GM04503 (cell line): ENCODE measurements around the gene ACP6.
"Not testable (repeated sequence)": the region's sequence is repeated elsewhere in the genome, so short reads cannot be mapped to it uniquely, and the experiment has no call there.

Source experiments
- DNase-seq: peaks from one replicate; pipeline ENCODE4 v3.0.0-alpha.2; 2012; ENCODE audit warnings: low read depth

The ACP6 gene

GRCh38 chr1:147670319-147671001, at the start of gene ACP6:
ACP6 (minus strand) TSS chr1:147670524; CDS start chr1:147670048, 476 bp downstream.
- DNase-seq = peak; percentile 57

DNA sequence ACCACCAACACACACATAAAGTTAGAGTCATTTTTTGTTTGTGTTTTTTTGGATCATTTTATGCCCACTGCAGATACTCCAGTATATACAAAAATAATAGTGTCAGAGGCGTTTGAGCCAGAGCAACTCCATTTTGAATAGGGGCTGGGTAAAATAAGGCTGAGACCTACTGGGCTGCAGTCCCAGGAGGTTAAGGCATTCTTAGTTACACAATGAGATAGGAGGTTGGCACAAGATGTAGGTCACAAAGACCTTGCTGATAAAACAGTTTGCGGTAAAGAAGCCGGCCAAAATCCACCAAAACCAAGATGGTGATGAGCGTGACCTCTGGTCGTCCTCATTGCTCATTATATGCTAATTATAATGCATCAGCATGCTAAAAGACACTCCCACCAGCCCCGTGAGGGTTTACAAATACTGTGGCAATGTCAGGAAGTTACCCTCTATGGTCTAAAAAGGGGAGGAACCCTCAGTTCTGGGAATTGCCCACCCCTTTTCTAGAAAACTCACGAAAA, 49.4 kb upstream of the ACP6 start:
- DNase-seq = no peak

GRCh38 chr1:147719029-147719698, 48.8 kb upstream of the ACP6 start:
- DNase-seq = no peak

GRCh38 chr1:147717706-147718097, 47.4 kb upstream of the ACP6 start:
- no peak for DNase-seq

DNA sequence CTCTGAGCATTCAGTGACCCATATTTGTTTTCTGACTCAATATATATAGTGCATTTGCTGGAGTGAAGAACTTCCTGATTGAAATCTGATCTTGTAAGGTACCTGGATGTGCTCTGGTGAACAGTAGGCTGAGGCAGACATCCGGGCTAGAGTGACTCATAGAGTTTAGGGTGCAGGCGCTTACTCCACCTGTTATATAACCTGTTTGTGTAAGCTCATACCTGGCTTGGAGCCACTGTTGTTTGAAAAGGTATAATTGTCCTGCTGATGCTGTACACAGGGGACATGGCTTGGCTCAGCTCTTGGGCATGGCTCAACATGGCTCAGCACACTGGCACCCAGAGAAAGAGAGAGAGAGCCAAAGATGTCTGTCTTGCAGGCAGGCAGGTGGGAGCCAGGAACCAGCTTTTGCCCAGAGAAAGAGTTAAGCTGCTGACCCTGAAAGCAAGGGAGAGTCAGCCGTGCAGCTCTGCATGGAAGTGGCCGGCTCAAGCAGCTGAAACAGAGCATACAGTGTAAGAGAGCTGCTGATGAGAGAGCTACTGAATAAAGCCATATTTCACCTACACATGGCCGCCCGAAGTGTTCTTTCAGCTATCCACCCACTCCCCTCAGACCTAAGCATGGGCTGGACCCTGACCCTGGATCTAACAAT, 46.9 kb upstream of the ACP6 start:
- no peak for DNase-seq

GRCh38 chr1:147712605-147713004, 42.3 kb upstream of the ACP6 start:
- no peak for DNase-seq

GRCh38 chr1:147700042-147701006, 30.0 kb upstream of the ACP6 start:
- peak; percentile 13 for DNase-seq

GRCh38 chr1:147699686-147700041, 29.3 kb upstream of the ACP6 start:
- no peak for DNase-seq

DNA sequence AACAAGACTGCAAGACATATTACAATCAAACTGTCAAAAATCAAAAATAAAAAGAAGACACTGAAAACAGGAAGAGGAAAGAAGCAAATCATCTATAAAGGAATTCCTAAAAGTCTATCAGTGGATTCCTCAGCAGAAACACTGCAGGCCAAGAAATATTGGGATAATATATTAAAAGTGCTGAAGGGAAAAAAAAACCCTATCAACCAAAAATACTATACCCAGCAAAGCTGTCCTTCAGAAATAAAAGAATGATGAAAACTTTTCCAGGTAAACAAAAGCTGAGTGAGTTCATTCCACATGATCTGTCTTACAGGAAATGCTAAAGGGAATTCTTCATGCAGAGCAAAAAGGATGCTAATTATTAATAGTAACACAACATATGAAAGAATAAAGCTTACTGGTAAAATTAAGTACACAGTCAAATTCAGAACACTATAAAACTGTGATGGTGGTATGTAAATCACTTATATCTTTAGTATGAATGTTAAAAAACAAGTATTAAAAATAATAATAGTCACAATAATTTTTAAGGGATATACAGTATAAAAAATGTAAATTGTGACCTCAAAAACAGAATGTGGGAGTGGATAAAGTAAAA, 12.9 kb upstream of the ACP6 start:
- no peak for DNase-seq

- DNase-seq = not testable (repeated sequence)
Observed at GRCh38 chr1:147680608-147681235, 10.4 kb upstream of the ACP6 start.

DNA sequence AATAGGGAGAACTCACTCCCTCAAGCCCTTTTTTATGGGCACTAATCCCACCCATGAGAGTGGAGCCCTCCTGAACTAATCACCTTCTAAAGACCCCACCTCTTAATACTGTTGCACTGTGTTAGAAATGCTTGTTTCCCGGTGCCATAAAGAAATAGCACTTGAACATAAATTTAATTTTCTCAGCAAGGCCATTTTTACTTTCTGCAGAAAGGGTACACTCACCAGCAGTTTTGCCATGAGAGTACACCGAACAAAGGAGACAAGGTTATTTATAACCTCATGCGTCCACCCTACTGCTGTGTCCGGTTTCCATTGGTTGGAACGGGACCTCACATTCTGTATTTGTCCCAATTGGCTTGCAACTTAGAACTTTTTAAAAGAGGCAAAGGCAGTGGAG, 7.4 kb upstream of the ACP6 start:
- DNase-seq = not testable (repeated sequence)

GRCh38 chr1:147676311-147677085, 6.2 kb upstream of the ACP6 start:
- peak; percentile 39 for DNase-seq

GRCh38 chr1:147673816-147674215, 3.5 kb upstream of the ACP6 start:
- no peak for DNase-seq

GRCh38 chr1:147673406-147673805, 3.1 kb upstream of the ACP6 start:
- DNase-seq = no peak

DNA sequence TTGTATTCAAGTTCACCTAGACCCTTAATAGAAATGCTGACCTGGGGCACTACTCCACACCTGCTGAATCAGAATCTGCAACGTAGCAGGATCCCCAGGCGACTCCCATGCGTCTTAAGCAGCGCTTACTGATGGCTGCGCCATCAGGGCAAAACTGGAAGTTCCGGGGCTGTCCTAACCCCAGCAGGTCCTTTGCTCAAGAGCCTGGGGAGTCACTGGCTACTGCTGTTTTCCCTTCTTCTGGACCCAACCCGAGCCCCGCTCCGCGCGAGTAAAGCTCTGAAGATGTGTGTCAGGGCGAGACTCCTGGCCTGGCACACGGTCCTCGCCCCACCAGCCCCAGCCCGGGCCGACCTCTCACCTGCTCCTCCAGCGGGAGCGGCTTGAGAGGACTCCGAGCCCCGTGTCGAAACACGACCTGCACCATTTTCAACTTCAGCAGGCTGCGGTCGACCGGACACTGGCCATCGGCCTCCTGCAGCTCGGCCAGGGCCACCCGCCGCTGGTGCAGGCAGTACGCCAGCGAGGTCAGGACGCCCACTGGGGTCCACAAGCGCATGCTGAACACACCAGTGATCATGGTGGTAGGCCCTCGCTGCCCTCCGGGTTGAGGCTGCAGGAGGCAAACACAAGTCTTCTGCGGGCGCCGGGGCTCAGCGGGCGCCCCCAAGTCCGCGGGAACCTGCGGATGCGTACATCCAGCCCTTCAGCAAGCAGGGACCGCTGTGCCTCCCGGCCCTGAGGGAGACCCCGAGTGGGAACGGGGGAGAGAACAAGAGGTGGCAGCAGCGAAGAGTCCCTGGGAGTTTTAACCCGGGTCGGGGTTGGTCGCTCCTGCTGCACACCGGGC, 630 bp downstream of the ACP6 start:
- no peak for DNase-seq

DNA sequence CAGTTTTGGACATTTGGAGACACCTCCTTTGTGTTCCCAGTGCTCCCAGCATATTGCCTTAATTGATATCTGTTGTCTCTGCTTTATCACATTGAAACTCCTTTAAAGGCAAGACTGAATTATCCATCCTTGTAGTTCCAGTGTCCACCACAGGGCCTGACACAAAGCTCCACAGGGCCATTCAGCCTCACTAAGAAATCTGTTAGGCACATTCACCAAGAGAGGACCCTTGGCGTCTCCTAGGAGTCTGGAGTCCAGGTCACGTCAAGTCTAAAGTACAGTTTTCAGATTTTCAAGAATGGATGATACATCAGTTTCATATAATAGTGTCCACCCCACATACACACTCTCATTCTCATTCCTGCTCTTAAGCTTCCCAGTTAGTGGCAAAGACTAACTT, 4.8 kb downstream of the ACP6 start:
- DNase-seq = no peak

DNA sequence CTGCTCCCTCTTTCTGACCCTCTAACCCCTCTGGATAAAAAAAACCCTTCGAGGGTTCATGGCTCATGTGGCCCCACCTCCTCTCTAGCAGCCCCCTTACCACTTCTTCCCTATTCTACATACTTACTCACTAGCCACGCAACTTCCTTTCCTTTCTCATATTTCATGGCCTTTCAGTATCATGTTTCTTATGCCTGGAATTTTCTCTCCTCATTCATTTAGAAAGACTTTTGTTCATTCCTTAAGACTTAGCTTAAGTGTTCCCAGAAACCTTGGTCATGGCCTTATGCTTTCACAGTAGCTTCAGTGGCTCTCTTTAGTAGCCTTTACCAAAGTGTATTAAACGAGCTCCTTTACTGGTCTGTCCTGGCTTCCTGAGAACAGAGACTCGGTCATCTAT, 6.1 kb downstream of the ACP6 start:
- DNase-seq = no peak

DNA sequence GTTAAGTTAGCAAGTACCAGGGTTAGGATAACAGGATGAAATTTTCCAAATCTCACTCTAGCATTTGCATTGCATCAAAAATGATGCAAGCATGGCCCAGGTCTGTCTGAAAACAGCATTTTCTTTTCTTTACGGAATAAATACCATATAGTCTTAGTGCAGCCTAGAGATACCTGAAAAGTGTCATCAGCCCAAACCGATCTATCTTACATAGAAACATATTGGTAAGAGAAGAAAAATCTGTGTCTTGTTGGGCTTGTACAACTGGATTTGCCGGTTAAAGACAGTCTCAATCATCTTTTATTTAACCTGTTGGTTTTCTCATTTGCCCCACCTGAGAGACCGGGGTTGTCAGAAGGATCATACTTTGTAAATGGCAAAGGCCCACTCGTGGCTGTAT, 15.8 kb downstream of the ACP6 start:
- no peak for DNase-seq

DNA sequence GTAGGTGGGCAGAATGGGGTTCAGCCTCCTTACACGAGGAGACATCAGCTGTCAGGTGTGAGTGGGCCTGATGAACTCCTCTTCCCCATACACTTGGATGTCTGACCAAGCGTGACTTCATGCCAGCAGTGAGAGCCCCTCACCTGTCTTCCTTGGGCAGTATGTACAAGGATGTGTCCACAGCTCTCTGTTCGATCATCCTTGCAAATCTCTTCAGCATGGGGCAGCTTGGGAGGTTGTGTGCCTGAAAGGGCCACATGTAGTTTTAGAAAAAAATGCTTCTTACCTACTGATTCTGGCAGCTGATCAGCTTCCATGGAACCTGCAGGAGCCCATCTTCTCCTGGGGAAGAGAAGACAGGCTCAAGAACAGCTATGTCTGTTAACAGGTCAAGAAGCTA, 18.0 kb downstream of the ACP6 start:
- DNase-seq = no peak
